Central memory CD8-positive, alpha-beta T cell (primary cell): Measurements from ENCODE around the gene PPP4R3A.

Experiments
- ATAC-seq: fragments of 150-1000 bp; cut with Tn5 transposase; replicated peaks from 2 replicates; pipeline ENCODE4 v1.10.0; 2022; ENCODE audit warnings: mild to moderate bottlenecking, moderate FRiP score, moderate number of reproducible peaks; ENCODE audit not compliant: poor library complexity, severe bottlenecking; ENCODE audit errors: extremely low read depth
- DNase-seq, 2 donors: peaks; one replicate each; pipeline ENCODE4 v3.0.0; 2021; ENCODE audit warnings: low spot score in 2 of 2
- H3K27ac Mint-ChIP-seq: one replicate; pipeline ENCODE4 v1.8.0; 2022; ENCODE audit warnings: low read depth, mild to moderate bottlenecking, moderate library complexity, mixed read lengths
- H3K27me3 Mint-ChIP-seq: one replicate; pipeline ENCODE4 v1.8.0; 2022; ENCODE audit warnings: mixed read lengths
- H3K36me3 Mint-ChIP-seq: one replicate; pipeline ENCODE4 v1.8.0; 2022; ENCODE audit warnings: mild to moderate bottlenecking, moderate library complexity, mixed read lengths; ENCODE audit not compliant: insufficient read depth
- H3K4me1 Mint-ChIP-seq: one replicate; pipeline ENCODE4 v1.8.0; 2022; ENCODE audit warnings: mixed read lengths
- H3K4me3 Mint-ChIP-seq: one replicate; pipeline ENCODE4 v1.8.0; 2022; ENCODE audit warnings: mild to moderate bottlenecking, moderate library complexity, mixed read lengths
- H3K9me3 Mint-ChIP-seq: one replicate; pipeline ENCODE4 v1.8.0; 2022; ENCODE audit warnings: mixed read lengths

Gene PPP4R3A

GRCh38 chr14:91519239-91520036, 9.3 kb upstream of the PPP4R3A start:
- Mint-ChIP-seq H3K36me3 (peaks cover 1% of the 10 kb centered on the region), H3K27me3 (no peaks in the 10 kb centered on the region), H3K9me3 (no peaks in the 10 kb centered on the region), H3K4me3 (no peak overlapping the region), H3K4me1 (peaks cover 6% of the 10 kb centered on the region), H3K27ac (no peak overlapping the region)
- no peak for DNase-seq
- no peak for ATAC-seq

DNA sequence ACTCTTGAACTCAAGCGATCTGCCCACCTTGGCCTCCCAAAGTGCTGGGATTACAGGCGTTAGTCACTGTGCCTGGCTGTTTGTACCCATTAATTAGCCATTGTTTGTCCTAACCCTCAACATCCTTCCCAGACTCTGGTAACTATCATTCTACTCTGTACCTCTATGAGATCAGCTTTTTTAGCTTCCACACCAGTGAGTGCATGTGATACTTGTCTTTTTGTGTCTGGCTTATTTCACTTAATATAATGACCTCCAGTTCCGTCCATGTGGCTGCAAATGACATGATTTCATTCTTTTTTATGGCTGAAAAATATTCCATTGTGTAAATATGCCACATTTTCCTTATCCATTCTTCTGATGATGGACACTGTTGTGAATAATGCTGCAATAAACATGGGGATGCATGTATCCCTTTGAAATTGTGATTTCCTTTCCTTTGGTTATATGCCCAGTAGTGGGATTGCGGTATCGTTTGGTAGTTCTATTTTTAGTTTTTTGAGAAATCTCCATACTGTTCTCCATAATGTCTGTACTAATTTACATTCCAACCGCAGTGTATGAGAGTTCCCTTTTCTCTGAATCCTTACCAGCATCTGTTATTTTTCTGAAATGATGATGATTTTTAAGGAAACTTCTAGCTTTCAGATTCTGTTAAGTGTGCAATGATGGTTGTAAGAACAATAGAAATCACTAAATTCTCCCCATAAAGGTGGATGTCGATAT, 6.7 kb upstream of the PPP4R3A start:
- no peaks in the 10 kb centered on the region for H3K4me1 Mint-ChIP-seq
- H3K36me3 Mint-ChIP-seq = no peaks in the 10 kb centered on the region
- ATAC-seq (no peak), DNase-seq (no peak)
- H3K27me3 Mint-ChIP-seq = no peaks in the 10 kb centered on the region
- H3K4me3 Mint-ChIP-seq = no peak overlapping the region
- H3K9me3 Mint-ChIP-seq = no peaks in the 10 kb centered on the region
- no peak overlapping the region for H3K27ac Mint-ChIP-seq

- no peak for ATAC-seq
- Mint-ChIP-seq H3K4me1 (peaks cover 3% of the 10 kb centered on the region), H3K36me3 (peaks cover 2% of the 10 kb centered on the region), H3K27me3 (no peaks in the 10 kb centered on the region), H3K9me3 (no peaks in the 10 kb centered on the region), H3K4me3 (no peak overlapping the region), H3K27ac (no peak overlapping the region)
- DNase-seq = no peak
These were observed 5.9 kb upstream of the PPP4R3A start for GRCh38 chr14:91515979-91516378.

GRCh38 chr14:91511043-91511383, 903 bp upstream of the PPP4R3A start:
- peaks cover 29% of the 10 kb centered on the region for H3K4me1 Mint-ChIP-seq
- H3K4me3 Mint-ChIP-seq = peak overlapping the region; percentile 99
- peak overlapping the region; percentile 100 for H3K27ac Mint-ChIP-seq
- DNase-seq (no peak), ATAC-seq (no peak)
- H3K36me3 Mint-ChIP-seq = peaks cover 22% of the 10 kb centered on the region
- H3K27me3 Mint-ChIP-seq = no peaks in the 10 kb centered on the region
- H3K9me3 Mint-ChIP-seq = no peaks in the 10 kb centered on the region

DNA sequence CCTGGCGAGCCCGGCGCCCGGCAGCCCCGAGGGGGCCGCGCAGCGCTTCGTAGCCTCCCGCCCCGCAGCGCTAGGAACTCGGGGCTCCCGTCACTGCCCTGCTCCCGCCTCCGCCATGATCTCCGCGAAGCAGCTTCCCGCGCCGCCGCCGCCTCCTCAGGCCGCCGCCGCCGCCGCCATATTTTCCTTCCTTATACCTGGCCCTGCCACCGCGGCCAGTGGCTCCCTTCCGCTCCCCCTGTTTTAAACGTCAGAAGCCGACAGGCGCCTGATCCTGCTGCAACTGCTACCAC, 286 bp downstream of the PPP4R3A start:
- DNase-seq (no peak), ATAC-seq (peak; percentile 49)
- Mint-ChIP-seq H3K4me1 (peaks cover 32% of the 10 kb centered on the region), H3K27ac (peak overlapping the region; percentile 100), H3K4me3 (peak overlapping the region; percentile 99), H3K9me3 (no peaks in the 10 kb centered on the region), H3K27me3 (no peaks in the 10 kb centered on the region), H3K36me3 (peaks cover 25% of the 10 kb centered on the region)

GRCh38 chr14:91509083-91509877, 830 bp downstream of the PPP4R3A start:
- peak overlapping the region; percentile 99 for H3K4me3 Mint-ChIP-seq
- H3K36me3 Mint-ChIP-seq = peaks cover 31% of the 10 kb centered on the region
- ATAC-seq (peak; percentile 4), DNase-seq (peak in 1 of 2 donors; percentile 22)
- H3K27me3 Mint-ChIP-seq = no peaks in the 10 kb centered on the region
- peak overlapping the region; percentile 100 for H3K27ac Mint-ChIP-seq
- H3K9me3 Mint-ChIP-seq = no peaks in the 10 kb centered on the region
- H3K4me1 Mint-ChIP-seq = peaks cover 36% of the 10 kb centered on the region

- Mint-ChIP-seq H3K27ac (peak overlapping the region; percentile 100), H3K27me3 (no peaks in the 10 kb centered on the region), H3K36me3 (peaks cover 41% of the 10 kb centered on the region), H3K4me3 (peak overlapping the region; percentile 99), H3K4me1 (peaks cover 43% of the 10 kb centered on the region), H3K9me3 (no peaks in the 10 kb centered on the region)
- no peak for DNase-seq
- no peak for ATAC-seq
These were observed 2.0 kb downstream of the PPP4R3A start for GRCh38 chr14:91508105-91508504.

DNA sequence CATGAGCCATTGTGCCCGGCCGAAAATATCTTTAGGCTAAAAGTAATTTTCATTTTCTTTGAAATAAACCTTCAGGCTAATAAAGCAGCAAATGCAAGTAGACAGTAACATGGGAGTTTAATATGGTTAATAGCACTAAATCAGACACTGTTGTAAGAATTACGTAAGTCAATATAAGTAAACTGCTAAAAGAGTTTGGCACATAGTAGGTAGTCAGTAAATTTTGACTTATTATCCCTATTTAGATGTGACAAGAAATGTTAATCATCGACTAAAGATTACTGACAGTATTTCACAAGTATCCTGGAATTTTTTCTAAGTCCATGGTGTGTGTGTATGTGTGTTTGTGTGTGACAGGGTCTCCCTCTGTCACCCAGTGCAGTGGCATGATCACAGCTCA, 3.9 kb downstream of the PPP4R3A start:
- ATAC-seq = no peak
- Mint-ChIP-seq H3K27me3 (no peaks in the 10 kb centered on the region), H3K36me3 (peaks cover 50% of the 10 kb centered on the region), H3K9me3 (no peaks in the 10 kb centered on the region), H3K4me1 (peaks cover 46% of the 10 kb centered on the region), H3K27ac (no peak overlapping the region), H3K4me3 (peak overlapping the region; percentile 53)
- no peak for DNase-seq

DNA sequence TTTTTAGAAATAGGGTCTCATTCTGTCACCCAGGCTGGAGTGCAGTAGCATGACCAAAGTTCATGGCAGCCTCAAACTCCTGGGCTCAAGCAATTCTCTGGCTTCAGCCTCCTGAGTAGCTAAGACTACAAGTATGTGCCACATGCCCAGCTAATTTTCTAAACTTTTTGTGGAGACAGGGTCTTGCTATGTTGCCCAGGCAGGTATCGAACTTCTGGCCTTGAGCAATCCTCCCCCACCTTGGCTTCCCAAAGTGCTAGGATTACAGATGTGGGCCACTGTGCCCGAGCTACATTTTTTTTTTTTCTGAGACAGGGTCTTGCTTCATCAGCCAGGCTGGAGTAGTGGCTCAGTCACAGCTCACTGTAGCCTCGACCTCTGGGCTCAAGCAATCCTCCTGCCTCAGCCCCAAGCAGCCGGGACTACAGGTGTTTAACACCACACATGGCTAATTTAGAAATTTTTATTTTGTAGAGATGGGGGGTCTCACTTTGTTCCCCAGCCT, 7.1 kb downstream of the PPP4R3A start:
- peak overlapping the region; percentile 52 for H3K4me3 Mint-ChIP-seq
- H3K27me3 Mint-ChIP-seq = no peaks in the 10 kb centered on the region
- no peak for ATAC-seq
- H3K36me3 Mint-ChIP-seq = peaks cover 50% of the 10 kb centered on the region
- no peak for DNase-seq
- H3K4me1 Mint-ChIP-seq = peaks cover 43% of the 10 kb centered on the region
- H3K9me3 Mint-ChIP-seq = no peaks in the 10 kb centered on the region
- H3K27ac Mint-ChIP-seq = peak overlapping the region; percentile 5

DNA sequence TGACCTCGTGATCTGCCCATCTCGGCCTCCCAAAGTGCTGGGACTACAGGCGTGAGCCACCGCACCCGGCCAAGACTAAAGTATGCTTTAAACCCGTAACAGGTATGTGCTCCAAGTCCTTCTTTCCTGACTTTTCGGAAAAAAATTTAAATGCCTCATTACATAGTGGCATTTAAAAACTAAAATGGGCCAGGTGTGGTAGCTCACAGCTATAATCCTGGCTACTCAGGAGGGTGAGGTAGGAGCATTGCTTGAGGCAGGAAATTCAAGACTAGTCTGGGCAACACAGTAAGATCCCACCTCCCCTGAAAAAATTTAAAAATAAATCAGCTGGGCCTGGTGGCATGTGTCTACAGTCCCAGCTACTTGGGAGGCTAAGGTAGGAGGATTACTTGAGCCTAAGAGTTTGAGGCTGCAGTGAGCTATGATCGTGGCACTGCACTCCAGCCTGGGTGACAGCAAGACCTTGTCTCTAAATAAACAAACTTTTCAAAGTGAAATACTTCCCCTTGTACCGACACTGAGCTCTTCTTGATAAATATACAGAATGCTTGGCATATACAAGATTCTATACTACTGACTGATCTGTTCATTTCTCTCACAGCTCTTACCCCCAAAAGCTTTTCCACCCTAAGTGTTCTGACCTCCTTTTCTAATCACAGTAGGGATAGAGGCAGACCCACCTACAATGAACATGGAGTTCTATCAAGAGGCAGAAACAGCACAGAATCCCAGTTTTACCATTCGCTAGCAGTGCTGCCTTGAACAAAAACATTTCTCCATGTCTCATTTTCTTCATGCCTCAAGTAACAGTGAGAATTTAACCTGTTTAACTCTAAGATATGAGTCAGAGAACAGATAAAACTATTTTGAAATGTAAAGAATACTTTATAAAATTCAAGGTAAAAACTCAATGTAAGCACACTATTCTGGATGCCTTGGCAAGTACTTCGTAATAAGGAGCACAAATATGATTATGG, 7.9 kb downstream of the PPP4R3A start:
- Mint-ChIP-seq H3K27ac (no peak overlapping the region), H3K27me3 (no peaks in the 10 kb centered on the region), H3K4me3 (no peak overlapping the region), H3K9me3 (no peaks in the 10 kb centered on the region), H3K36me3 (peaks cover 55% of the 10 kb centered on the region), H3K4me1 (peaks cover 48% of the 10 kb centered on the region)
- DNase-seq (no peak), ATAC-seq (no peak)

- Mint-ChIP-seq H3K4me1 (peaks cover 51% of the 10 kb centered on the region), H3K27me3 (no peaks in the 10 kb centered on the region), H3K9me3 (no peaks in the 10 kb centered on the region), H3K27ac (no peak overlapping the region), H3K36me3 (peaks cover 56% of the 10 kb centered on the region), H3K4me3 (peak overlapping the region; percentile 20)
- ATAC-seq = no peak
- no peak for DNase-seq
These were observed 8.8 kb downstream of the PPP4R3A start for GRCh38 chr14:91501348-91501747.

DNA sequence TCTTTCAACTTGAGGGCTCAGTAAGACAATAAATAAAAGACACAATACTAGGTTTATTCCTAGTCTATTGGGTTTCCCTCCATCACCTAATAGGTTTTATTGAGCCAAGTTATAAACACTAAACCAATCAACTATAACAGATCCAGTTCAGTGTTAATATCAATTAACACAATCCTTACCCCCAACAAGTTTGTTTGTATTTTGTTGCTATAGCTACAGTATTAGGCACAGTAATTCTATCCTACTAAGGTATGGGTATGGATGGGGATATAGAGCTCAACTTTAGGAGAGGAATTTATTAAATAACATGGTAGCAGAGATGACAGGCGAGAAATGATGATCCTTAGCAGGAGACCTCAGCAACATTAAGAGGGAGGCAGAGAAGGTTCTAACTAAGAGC, 13.3 kb downstream of the PPP4R3A start:
- peak overlapping the region; percentile 42 for H3K4me3 Mint-ChIP-seq

More for the DNA sequence above, 13.3 kb downstream of the PPP4R3A start:
- DNase-seq = no peak
- peaks cover 73% of the 10 kb centered on the region for H3K4me1 Mint-ChIP-seq
- peaks cover 34% of the 10 kb centered on the region for H3K36me3 Mint-ChIP-seq
- no peaks in the 10 kb centered on the region for H3K27me3 Mint-ChIP-seq
- peak overlapping the region; percentile 33 for H3K27ac Mint-ChIP-seq
- no peak for ATAC-seq
- no peaks in the 10 kb centered on the region for H3K9me3 Mint-ChIP-seq
